ENCODE results near the gene CCDC149.

Gene CCDC149

GRCh38 chr4:24885342-24885741 lies 27.5 kb downstream of the CCDC149 start:
- H3K79me2 ChIP-seq (ENCODE audit: insufficient read depth, low read length), result no peaks in the 10 kb centered on the region
- H3K9me3 ChIP-seq (ENCODE audit: low read length), result no peaks in the 10 kb centered on the region
- H4K20me1 ChIP-seq (ENCODE audit: insufficient read depth, low read length), result no peaks in the 10 kb centered on the region
- no peaks in the 10 kb centered on the region for H3K27me3 ChIP-seq (ENCODE audit: insufficient read depth, low read length)
- no peak for TF ChIP-seq EZH2 (IDR thresholded peaks at IDR 0.05; ENCODE audit: borderline replicate concordance, low read length)
- no peak for TF ChIP-seq CTCF (IDR thresholded peaks at IDR 0.05; ENCODE audit: low read length)
- H3K9me2 ChIP-seq (ENCODE audit: low read depth, low read length), result no peaks in the 10 kb centered on the region
- H3K27ac ChIP-seq (ENCODE audit: low read depth, low read length, poor library complexity, severe bottlenecking), result no peak overlapping the region
- H2AFZ ChIP-seq (ENCODE audit: low read length), result no peak overlapping the region
- H3K4me2 ChIP-seq (ENCODE audit: low read length), result no peak overlapping the region
- H3K4me1 ChIP-seq (ENCODE audit: insufficient read depth, low read length, severe bottlenecking), result no peaks in the 10 kb centered on the region
- H3K4me3 ChIP-seq (ENCODE audit: low read depth, low read length, poor library complexity, severe bottlenecking), result no peak overlapping the region
- no peaks in the 10 kb centered on the region for H3F3A ChIP-seq (ENCODE audit: insufficient read depth, low read length)
- H3K9ac ChIP-seq (ENCODE audit: low read length), result no peak overlapping the region
- H3K36me3 ChIP-seq (ENCODE audit: insufficient read depth, low read length), result no peaks in the 10 kb centered on the region

GRCh38 chr4:24884902-24885301 lies 27.9 kb downstream of the CCDC149 start:
- Histone ChIP-seq H3K9ac (ENCODE audit: low read length) (no peak overlapping the region), H3K4me2 (ENCODE audit: low read length) (no peak overlapping the region), H3K79me2 (ENCODE audit: insufficient read depth, low read length) (no peaks in the 10 kb centered on the region), H3K36me3 (ENCODE audit: insufficient read depth, low read length) (no peaks in the 10 kb centered on the region), H3K4me3 (ENCODE audit: low read depth, low read length, poor library complexity, severe bottlenecking) (no peak overlapping the region), H3K27ac (ENCODE audit: low read depth, low read length, poor library complexity, severe bottlenecking) (no peak overlapping the region), H3K4me1 (ENCODE audit: insufficient read depth, low read length, severe bottlenecking) (no peaks in the 10 kb centered on the region), H3K9me2 (ENCODE audit: low read depth, low read length) (no peaks in the 10 kb centered on the region), H2AFZ (ENCODE audit: low read length) (no peak overlapping the region), H3F3A (ENCODE audit: insufficient read depth, low read length) (no peaks in the 10 kb centered on the region), H4K20me1 (ENCODE audit: insufficient read depth, low read length) (no peaks in the 10 kb centered on the region), H3K9me3 (ENCODE audit: low read length) (no peaks in the 10 kb centered on the region), H3K27me3 (ENCODE audit: insufficient read depth, low read length) (no peaks in the 10 kb centered on the region)
- no peak for TF ChIP-seq EZH2 (IDR thresholded peaks at IDR 0.05; ENCODE audit: borderline replicate concordance, low read length)
- TF ChIP-seq CTCF (IDR thresholded peaks at IDR 0.05; ENCODE audit: low read length), result no peak

GRCh38 chr4:24881508-24882196 lies 31.2 kb downstream of the CCDC149 start:
- no peak overlapping the region for H3K4me2 ChIP-seq (ENCODE audit: low read length)
- no peak overlapping the region for H3K27ac ChIP-seq (ENCODE audit: low read depth, low read length, poor library complexity, severe bottlenecking)
- H3K4me3 ChIP-seq (ENCODE audit: low read depth, low read length, poor library complexity, severe bottlenecking), result no peak overlapping the region
- H3F3A ChIP-seq (ENCODE audit: insufficient read depth, low read length), result no peaks in the 10 kb centered on the region
- H3K9me3 ChIP-seq (ENCODE audit: low read length), result no peaks in the 10 kb centered on the region
- TF ChIP-seq EZH2 (IDR thresholded peaks at IDR 0.05; ENCODE audit: borderline replicate concordance, low read length) (no peak), CTCF (IDR thresholded peaks at IDR 0.05; ENCODE audit: low read length) (no peak)
- H3K4me1 ChIP-seq (ENCODE audit: insufficient read depth, low read length, severe bottlenecking), result no peaks in the 10 kb centered on the region
- no peak overlapping the region for H3K9ac ChIP-seq (ENCODE audit: low read length)
- no peaks in the 10 kb centered on the region for H3K9me2 ChIP-seq (ENCODE audit: low read depth, low read length)
- no peaks in the 10 kb centered on the region for H3K79me2 ChIP-seq (ENCODE audit: insufficient read depth, low read length)
- H3K27me3 ChIP-seq (ENCODE audit: insufficient read depth, low read length), result no peaks in the 10 kb centered on the region
- no peaks in the 10 kb centered on the region for H3K36me3 ChIP-seq (ENCODE audit: insufficient read depth, low read length)
- H4K20me1 ChIP-seq (ENCODE audit: insufficient read depth, low read length), result no peaks in the 10 kb centered on the region
- no peak overlapping the region for H2AFZ ChIP-seq (ENCODE audit: low read length)
